ENCODE measurements around the gene GLDC. TPM values are rescaled to one million over a fixed set of nuclear protein-coding genes. Genes with fewer than 3 reads are reported as not detected.

The GLDC gene
- total RNA-seq, 1 donor: 0.21 TPM

GRCh38 chr9:6495466-6495865, 150.1 kb downstream of the GLDC start:
- Histone ChIP-seq H3K9me3 (ENCODE audit: low read depth, low read length) (no peaks in the 10 kb centered on the region), H3K4me3 (ENCODE audit: low read length) (no peak overlapping the region), H3K27me3 (ENCODE audit: insufficient read depth, low read length) (no peaks in the 10 kb centered on the region), H3K4me1 (ENCODE audit: insufficient read depth, low read length) (no peaks in the 10 kb centered on the region)

DNA sequence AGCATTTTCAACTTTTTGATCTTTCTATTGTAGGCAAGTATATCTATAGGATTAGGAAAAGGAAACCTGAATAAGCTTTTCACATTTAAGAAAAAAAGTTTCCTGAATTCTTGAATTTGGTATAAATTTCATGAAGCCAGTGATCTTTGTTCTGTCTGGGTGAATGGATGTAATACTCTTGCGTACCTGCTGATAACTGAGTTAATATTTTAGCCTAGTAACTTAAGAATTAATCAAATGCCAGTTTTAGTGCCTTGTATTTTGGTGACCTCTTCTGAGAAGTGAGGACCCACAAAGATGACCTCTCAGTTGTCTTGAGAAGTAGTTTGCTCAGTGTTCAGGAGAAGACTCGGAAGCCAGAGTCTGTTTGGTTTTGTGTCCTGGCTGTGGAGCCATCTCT, 154.7 kb downstream of the GLDC start:
- Histone ChIP-seq H3K9me3 (ENCODE audit: low read depth, low read length) (no peaks in the 10 kb centered on the region), H3K4me1 (ENCODE audit: insufficient read depth, low read length) (no peaks in the 10 kb centered on the region), H3K27me3 (ENCODE audit: insufficient read depth, low read length) (no peaks in the 10 kb centered on the region), H3K4me3 (ENCODE audit: low read length) (no peak overlapping the region)

GRCh38 chr9:6489099-6489498, 156.4 kb downstream of the GLDC start:
- Histone ChIP-seq H3K4me1 (ENCODE audit: insufficient read depth, low read length) (no peaks in the 10 kb centered on the region), H3K27me3 (ENCODE audit: insufficient read depth, low read length) (no peaks in the 10 kb centered on the region), H3K9me3 (ENCODE audit: low read depth, low read length) (no peaks in the 10 kb centered on the region), H3K4me3 (ENCODE audit: low read length) (no peak overlapping the region)

DNA sequence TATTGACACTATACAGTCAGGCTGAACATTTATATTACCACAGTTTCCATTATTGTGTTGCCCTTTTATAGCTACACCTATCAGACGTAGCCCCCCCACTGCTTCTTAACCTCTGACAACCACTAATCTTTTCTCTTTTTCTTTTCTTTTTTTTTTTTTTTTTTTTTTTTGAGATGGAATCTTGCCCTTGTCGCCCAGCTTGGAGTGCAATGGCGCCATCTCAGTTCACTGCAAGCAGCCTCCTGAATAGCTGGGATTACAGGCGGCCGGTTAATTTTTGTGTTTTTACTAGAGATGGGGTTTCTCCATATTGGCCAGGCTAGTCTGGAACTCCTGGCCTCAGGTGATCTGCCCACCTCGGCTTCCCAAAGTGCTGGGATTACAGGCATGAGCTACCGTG, 157.1 kb downstream of the GLDC start:
- Histone ChIP-seq H3K4me3 (ENCODE audit: low read length) (no peak overlapping the region), H3K27me3 (ENCODE audit: insufficient read depth, low read length) (no peaks in the 10 kb centered on the region), H3K4me1 (ENCODE audit: insufficient read depth, low read length) (no peaks in the 10 kb centered on the region), H3K9me3 (ENCODE audit: low read depth, low read length) (no peaks in the 10 kb centered on the region)

GRCh38 chr9:6484210-6484609, 161.3 kb downstream of the GLDC start:
- Histone ChIP-seq H3K4me3 (ENCODE audit: low read length) (no peak overlapping the region), H3K9me3 (ENCODE audit: low read depth, low read length) (no peaks in the 10 kb centered on the region), H3K4me1 (ENCODE audit: insufficient read depth, low read length) (no peaks in the 10 kb centered on the region), H3K27me3 (ENCODE audit: insufficient read depth, low read length) (no peaks in the 10 kb centered on the region)

Other genes starting within 250 kb of the GLDC start
- 192 TPM for gene UHRF2, start 232.5 kb downstream of the GLDC start, total RNA-seq
- gene KDM4C, start 112.2 kb upstream of the GLDC start, total RNA-seq: 78.6 TPM